T follicular helper cell (primary cell): Measurements from ENCODE around the gene FSCN2.
"Not testable (repeated sequence)": the region's sequence is repeated elsewhere in the genome, so short reads cannot be mapped to it uniquely, and the experiment has no call there.

Source experiments
- DNase-seq: peaks from one replicate; pipeline ENCODE4 v3.0.0-alpha.2; 2020; ENCODE audit warnings: low read depth

Gene FSCN2

DNA sequence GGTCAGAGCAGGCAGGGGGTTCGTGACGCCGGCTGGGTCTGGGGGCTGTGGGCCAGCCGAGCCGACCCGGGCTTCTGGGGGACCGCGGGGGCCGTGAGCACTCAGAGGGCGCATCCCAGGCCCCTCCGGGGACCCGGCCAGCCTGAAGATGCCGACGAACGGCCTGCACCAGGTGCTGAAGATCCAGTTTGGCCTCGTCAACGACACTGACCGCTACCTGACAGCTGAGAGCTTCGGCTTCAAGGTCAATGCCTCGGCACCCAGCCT is 140 bp downstream of the FSCN2 start:
- DNase-seq, result no peak

DNA sequence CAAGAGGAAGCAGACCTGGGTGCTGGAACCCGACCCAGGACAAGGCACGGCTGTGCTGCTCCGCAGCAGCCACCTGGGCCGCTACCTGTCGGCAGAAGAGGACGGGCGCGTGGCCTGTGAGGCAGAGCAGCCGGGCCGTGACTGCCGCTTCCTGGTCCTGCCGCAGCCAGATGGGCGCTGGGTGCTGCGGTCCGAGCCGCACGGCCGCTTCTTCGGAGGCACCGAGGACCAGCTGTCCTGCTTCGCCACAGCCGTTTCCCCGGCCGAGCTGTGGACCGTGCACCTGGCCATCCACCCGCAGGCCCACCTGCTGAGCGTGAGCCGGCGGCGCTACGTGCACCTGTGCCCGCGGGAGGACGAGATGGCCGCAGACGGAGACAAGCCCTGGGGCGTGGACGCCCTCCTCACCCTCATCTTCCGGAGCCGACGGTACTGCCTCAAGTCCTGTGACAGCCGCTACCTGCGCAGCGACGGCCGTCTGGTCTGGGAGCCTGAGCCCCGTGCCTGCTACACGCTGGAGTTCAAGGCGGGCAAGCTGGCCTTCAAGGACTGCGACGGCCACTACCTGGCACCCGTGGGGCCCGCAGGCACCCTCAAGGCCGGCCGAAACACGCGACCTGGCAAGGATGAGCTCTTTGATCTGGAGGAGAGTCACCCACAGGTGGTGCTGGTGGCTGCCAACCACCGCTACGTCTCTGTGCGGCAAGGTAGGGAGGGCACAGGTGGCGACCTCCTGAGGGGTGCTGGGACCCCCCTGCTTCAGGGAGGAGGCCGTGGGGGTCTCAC is 667 bp downstream of the FSCN2 start:
- no peak for DNase-seq

DNA sequence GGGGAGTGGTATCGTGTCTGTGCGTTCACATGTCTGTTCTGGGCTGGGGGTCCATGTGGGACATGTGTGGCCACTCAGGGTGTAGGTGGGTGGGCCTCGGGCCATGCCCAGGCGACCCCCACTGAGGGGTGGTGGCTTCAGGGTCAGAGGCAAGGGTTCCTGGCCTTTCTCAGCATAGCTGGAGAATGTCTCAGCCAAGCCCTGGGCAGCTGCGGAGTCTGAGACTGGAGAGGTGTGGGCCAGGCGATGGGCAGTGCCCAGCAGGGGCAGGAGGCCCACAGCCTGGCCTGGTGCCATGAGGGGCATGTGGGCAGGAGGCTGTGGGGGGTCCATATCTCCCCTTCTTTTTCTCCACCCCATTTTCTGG is 1.2 kb downstream of the FSCN2 start:
- DNase-seq, result no peak

DNA sequence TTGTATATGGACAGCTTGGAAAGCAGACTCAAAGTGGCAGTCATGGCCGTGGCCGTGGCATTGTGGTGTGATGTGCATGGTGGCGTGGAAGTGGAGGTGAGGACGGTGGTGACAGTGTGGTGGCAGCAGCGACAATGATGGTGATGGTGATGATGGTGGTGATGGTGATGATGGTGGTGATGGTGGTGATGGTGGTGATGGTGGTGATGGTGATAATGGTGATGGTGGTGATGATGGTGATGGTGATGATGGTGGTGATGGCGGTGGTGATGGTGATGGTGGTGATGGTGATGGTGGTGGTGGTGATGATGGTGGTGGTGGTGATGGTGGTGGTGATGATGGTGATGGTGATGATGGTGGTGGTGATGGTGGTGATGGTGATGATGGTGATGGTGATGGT is 2.8 kb downstream of the FSCN2 start:
- not testable (repeated sequence) for DNase-seq

DNA sequence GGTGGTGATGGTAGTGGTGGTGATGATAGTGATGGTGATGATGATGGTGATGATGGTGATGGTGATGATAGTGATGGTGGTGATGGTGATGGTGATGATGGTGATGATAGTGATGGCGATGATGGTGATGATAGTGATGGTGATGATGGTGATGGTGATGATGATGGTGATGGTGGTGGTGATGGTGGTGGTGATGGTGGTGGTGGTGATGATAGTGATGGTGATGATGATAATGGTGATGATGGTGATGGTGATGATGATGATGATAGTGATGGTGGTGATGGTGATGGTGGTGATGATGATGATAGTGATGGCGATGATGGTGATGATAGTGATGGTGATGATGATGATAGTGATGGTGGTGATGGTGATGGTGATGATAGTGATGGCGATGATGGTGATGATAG is 3.8 kb downstream of the FSCN2 start:
- not testable (repeated sequence) for DNase-seq

DNA sequence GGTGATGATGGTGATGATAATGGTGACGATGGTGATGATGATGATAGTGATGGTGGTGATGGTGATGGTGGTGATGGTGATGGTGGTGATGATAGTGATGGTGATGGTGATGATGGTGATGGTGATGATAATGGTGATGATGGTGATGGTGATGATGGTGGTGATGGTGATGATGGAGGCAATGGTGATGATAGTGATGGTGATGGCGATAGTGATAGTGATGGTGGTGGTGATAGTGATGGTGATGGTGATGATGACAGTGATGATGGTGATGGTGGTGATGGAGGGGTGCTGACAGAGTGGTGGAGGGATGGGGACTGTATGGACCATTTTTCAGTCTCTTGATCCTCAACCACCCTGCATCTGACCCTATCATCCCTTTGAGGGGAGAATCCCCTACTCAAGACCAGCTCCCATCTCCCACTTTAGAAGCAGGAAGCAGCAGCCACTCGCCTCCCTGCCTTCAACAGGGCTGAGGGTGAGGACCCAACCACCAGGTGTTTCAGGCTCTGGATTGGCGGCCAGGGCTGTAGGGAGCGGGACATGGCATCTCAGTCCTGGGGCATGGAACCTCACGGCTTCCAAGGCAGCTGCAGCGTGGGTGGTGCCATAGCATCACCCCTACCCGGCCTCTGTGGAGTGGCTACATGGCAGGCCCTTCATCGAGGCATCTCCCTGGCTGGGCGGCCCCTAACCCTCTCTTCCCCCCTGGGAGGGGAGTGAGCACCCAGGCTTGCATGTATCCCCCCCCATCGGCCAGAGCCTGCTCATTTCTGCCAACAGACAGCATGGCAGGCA is 4.5 kb downstream of the FSCN2 start:
- no peak for DNase-seq

DNA sequence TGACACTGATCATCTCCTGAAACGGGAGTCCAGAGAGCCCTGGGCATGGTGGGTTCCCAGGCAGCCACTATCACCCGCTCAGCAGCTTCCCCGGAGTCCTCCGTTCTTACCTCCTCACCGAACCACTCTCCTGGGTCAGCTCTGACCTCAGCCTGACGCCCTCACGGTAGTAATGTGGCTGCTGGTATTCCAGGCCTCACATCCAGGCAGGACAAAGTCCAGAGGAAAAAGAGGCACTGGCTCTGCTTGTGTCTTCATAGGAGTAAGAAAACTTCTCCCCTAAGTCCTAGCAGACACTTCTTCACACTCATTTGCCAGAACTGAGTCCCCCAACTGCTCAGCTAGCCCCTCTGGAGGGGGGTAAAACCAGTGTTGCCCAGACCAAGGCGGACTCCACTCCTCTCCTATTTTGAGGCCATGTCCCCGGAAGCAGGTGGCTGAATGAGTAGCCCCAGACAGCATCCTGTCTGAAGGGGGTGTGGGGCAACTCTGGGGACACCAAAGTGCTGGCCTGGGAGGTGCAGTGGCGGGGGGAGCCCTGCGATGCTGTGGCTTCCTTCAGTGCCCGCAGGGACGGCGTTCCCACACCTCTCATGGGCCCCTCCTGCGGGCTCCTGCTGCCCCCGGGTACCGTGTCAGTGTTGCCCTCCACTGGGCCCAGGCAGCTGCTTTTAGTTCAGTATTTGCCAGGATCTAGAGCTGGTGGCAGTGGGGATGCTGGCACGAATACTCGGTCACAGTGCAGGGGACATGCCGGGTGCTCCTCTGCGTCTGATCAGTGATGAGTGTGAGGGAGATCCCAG is 5.4 kb downstream of the FSCN2 start:
- DNase-seq, result no peak

DNA sequence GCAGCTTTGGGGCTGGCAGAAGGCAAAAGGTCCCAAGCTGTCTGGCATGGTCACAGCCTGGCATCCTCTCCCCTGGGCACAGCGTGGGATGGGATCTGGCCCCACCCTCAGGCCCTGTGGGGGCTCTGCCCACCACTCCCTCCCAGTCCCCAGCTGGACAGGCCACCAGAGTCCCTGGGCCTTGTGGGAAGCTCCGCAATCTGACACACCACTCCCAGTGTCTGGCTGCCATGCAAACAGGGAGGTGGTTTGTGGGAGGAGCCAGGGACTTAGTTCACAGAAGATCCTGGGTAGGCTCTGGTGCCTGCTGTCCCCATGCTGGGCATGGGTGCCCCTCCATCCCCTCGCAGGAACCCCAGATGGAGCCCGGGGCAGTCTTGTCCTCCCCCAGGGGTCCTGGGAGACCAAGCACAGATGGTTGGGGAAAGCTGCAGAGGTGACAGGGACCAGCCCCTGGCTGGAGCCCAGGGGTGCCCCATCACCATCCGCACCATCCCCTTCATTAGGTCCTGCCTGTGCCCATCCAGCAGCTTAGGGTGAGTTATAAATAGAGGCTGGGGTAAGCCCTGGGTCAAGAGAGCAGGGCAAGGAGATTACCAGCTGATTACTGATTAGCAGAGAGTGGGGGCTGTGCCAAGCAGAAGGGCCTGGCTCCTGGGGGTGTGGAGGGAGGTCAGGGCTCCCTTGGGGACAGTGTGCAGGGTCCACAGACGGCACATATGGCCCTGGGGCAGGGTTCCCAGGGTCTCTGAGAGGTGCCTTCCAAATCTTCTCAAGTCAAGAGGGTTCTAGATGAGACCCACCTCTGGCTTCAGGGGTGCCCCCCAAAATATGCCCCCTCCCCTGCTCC is 6.2 kb downstream of the FSCN2 start:
- DNase-seq, result no peak

DNA sequence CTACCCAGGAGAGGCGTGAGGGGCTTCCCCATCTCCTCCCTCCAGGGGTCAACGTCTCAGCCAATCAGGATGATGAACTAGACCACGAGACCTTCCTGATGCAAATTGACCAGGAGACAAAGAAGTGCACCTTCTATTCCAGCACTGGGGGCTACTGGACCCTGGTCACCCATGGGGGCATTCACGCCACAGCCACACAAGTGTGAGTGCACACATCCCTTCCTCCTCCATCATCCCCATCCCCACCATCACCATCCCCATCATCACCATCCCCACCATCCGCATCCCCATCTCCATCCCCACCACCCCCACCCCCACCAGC is 6.8 kb downstream of the FSCN2 start:
- no peak for DNase-seq

DNA sequence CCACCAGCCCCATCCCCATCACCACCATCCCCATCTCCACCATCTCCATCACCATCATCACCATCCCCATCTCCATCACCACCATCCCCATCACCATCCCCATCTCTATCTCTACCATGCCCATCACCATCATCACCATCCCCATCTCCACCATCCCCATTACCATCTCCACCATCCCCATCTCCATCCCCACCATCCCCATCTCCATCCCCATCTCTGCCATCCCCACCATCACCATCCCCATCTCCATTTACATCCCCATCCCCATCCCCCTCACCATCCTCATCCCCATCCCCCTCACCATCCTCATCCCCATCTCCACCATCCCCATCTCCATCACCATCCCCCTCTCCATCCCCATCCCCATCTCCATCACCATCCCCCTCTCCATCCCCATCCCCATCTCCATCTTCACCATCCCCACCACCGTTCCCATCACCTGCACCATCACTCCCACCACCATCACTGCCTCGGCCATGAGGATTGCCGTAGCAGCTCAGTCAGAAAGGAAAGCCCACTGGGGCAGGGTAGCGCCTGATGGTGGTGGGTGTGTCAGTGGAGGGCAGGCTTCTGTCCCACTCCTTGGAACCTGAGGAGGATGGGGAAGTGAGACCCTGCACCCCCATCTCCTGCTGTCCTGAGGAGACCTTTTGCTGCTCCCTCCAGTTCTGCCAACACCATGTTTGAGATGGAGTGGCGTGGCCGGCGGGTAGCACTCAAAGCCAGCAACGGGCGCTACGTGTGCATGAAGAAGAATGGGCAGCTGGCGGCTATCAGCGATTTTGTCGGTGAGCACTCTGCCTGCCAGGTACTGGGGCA is 7.5 kb downstream of the FSCN2 start:
- no peak for DNase-seq

DNA sequence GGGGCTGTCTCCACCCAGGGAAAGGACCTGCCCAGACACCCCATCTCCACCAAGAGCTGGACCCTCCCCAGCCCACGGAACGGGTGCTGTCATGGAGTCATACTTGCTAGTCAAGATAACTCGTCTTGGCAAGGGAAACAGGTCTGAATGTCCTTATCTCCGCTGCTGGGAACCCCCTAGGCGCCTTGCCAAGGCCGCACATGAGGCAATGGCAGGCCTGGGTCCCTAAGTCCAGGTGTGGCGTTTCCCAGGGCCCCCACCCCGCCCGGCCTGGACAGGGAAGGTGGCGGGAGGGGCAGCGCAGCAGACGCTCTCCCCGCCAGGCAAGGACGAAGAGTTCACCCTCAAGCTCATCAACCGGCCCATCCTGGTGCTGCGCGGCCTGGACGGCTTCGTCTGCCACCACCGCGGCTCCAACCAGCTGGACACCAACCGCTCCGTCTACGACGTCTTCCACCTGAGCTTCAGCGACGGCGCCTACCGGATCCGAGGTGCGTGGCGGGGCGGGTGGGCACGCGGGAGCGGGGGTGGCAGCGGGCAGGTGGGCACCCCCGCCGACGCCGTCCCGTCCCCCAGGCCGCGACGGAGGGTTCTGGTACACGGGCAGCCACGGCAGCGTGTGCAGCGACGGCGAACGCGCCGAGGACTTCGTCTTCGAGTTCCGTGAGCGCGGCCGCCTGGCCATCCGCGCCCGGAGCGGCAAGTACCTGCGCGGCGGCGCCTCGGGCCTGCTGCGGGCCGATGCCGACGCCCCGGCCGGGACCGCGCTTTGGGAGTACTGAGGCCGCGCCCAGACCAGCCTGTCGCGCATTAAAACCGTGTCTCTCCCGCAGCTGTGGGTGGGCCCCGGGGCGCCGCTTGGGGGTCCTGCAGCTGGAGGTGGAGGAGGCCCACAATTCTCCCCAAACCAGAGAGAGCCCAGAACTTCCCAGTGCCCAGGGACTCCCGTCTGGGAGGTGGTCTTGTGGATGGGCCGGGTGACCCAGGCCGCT is 8.4 kb downstream of the FSCN2 start:
- no peak for DNase-seq

DNA sequence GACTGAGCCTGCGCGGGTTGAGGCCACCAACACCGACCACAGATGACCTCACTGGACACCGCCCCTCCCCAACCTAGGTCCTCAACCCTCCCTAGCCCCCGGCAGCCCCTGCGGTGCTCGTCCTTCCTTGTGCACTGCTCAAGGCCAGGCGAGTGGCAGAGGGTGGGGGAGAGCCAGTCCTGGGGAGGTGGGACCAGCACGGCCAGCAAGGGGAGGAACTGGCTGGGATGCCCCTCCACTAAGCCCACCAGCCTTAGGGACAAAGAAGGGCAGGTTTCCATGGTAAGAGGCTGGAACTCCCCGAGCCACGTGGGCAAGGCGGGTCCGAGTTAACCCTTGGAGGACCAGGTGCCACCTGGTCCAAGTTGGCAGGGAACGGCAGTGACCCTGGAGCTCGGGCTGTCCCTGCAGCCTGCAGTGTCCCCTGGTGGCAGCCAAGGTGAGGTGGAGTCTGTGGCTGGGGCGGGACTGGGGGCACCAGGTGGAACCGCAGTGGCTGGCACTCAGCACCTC is 9.2 kb downstream of the FSCN2 start:
- no peak for DNase-seq

DNA sequence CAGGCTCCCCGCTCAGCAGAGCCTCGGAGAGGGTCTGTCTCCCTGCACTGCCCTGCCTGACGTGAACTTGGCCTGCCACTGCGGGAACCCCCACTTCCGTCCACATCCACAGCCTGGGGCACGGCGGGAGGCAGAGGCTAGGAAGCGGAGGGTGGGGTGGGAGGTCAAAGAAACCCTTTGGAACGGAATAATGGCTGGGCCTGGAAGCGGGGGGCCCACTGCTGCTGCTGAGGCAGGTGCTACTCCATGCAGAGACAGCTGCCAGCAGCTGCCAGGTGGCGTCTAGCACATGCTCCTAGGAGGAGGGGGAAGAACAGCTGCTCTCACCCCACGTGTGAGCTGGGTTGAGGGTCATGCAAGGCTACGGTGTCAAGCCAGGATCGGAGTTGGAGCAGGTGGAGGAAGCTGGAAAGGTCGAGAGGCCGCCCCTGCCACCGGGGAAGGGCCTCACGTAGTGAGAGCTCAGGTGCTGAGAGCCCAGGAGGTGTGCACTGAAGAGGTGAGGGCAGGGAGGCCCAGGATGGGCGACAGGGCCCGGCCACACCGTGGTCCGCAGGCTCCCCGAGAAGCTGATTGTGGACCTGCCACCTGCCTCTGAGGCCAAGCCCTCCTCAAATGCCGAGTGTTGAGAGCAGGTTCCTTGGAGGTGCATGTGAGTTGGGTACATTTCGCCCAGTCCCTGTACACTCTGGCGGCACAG is 9.8 kb downstream of the FSCN2 start:
- DNase-seq, result no peak

DNA sequence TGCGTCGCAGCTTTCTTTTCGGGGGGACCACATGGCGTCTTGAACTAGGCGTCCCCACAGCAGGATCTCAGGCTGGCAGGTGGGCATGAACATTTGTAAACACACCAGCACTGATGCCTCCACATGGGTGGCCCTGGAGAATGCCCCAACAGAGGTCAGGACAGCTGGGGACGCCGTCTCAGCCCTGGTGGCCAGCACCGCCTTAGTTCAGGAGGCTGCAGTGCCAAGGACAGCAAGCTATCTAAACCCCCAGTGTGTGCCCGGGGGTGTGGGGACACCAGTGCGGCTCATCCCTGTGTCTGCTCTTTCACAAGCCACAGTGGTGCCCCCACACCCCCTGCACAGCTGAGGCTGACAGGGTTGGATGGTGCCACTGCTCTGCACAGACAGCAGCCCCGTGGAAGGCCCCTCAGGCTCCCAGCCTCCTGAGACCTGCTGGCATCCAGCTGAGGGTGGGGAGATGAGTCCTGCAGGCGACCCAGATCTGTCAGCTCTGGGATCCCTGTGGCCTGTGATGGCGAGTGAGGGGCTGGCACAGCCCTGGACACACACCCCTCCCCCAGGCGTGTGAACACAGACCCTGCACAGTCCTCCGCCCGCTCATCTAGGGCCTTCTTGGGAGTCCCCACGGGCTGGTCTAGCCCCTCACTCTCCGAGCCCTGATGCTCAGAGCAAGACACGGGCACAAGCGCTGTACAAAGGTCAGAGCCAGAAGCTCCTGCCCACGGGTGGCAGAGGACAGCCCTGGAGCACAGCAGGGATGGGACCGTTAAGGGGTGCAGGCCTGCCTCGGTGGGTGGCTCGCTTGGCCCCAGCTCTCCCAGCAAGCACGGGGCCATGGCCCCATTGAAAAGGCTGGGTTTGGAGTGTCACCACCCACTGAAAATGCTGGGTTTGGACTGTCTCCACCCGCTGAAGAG is 10.7 kb downstream of the FSCN2 start:
- DNase-seq, result no peak

DNA sequence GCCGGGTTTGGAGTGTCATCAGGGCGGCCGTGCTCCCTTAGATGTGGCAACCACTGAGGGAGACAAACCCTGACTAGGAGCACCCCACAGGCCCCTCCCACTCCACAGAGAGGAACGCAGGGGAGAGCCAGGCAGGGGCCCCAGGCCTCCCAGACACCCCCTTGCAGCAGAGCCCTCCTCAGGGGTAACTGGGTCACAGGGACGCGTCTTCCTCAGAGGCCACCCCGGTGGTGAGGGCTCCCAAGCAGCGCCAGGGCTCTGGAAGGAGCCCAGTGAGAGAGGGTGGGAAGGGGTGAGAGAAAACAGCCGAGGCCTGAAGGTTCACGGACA is 11.4 kb downstream of the FSCN2 start:
- DNase-seq, result no peak

DNA sequence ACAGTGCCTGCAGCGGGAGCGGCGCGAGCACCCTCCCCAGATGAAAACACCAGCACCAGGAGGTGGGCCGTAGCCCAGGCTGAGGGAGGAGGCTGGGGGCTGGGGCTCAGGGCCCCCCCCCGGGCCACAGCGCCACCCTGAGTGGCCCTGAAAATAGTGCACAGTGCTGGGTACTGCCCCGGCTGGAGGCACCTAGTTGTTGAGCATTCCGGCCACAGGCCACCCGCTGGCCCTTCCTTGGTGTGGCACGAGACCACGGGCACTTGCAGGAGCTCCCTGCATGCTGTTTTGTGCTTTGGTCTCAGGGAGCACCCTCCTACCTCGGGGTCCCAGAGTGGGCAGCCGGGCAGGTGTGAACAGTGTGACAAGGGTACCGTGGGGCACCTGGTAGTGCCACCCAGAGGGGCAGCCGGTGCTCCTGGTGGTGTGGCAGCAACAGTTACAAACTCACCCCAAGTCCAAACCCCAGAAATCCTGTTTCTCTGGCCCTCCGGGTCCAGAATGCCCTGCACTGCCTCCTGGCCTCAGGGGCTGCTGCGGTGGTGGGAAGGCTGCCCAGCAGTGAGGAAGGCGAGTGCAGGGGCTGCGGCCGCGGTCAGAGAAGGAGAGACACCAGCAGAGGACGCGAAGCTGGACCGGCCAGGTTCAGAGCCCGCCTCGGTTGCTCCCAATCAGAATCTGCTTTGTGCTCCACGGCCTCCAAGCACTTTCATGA is 11.9 kb downstream of the FSCN2 start:
- no peak for DNase-seq

DNA sequence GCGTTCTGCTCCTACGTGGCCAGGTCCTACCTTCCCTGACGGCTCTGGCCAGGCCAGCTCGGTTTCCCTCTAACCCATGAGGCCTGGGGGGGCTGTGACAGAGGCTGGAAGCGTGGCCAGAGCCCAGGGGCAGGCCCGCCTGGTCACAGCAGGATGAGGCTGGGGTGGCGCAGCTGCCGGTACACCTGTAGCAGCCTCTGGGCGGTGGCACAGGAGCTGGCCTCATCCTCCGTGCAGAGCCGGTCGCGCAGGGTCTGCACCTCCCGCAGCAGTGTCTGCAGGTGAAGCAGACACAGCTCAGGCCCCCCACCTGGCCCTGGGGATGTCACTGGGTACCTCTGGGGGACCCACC is 12.5 kb downstream of the FSCN2 start:
- no peak for DNase-seq

DNA sequence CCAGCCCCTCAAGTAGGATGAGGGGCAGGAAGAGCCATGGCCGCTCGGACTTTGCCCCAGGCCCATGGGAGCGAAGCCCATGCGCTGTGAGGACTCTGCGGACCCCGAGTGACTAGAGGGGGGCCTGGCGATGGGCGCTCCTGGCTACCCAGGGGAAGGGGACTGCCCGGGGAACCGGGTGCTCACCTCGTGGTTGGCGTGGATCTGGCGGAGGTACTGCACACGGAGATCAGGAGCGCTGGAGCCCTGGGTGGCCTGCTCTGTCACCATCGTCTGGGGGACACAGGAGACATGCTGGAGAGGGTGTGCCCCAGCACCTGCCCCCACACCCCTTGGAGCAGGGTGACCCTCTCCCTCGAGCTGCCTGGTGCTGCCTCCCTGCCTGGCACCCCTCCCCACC is 12.9 kb downstream of the FSCN2 start:
- no peak for DNase-seq
